Non-pigmented ciliary epithelial cell (primary cell): ENCODE results near the gene CENPT.
"Not testable (repeated sequence)": the region's sequence is repeated elsewhere in the genome, so short reads cannot be mapped to it uniquely, and the experiment has no call there.

Experiments used
- DNase-seq: peaks from one replicate; pipeline ENCODE4 v3.0.0-alpha.2; 2010; ENCODE audit warnings: low read depth

Gene CENPT

GRCh38 chr16:67873435-67874370 lies 26.2 kb upstream of the CENPT start:
- DNase-seq: no peak

- peak; percentile 30 for DNase-seq
Measured at GRCh38 chr16:67872631-67873434, 25.3 kb upstream of the CENPT start, which contains the start of gene EDC4. EDC4 (plus strand) TSS chr16:67873052; CDS start chr16:67873262, 210 bp downstream.

GRCh38 chr16:67872131-67872630 lies 24.7 kb upstream of the CENPT start:
- no peak for DNase-seq

GRCh38 chr16:67871256-67871655 lies 23.8 kb upstream of the CENPT start:
- DNase-seq: no peak

- DNase-seq: no peak
Measured at GRCh38 chr16:67869653-67870052, 22.2 kb upstream of the CENPT start.

- no peak for DNase-seq
Measured at GRCh38 chr16:67868290-67868689, 20.8 kb upstream of the CENPT start.

- DNase-seq: no peak
Measured at GRCh38 chr16:67865318-67865717, 17.8 kb upstream of the CENPT start.

- DNase-seq: no peak
Measured at GRCh38 chr16:67864594-67864993, 17.1 kb upstream of the CENPT start.

- DNase-seq: not testable (repeated sequence)
Measured at GRCh38 chr16:67864044-67864443, 16.6 kb upstream of the CENPT start.

GRCh38 chr16:67862623-67863583 lies 15.4 kb upstream of the CENPT start:
- DNase-seq: no peak

GRCh38 chr16:67861877-67862276 lies 14.4 kb upstream of the CENPT start:
- no peak for DNase-seq

- no peak for DNase-seq
Measured at GRCh38 chr16:67860589-67861398, 13.3 kb upstream of the CENPT start.

GRCh38 chr16:67858500-67858899 lies 11.0 kb upstream of the CENPT start:
- DNase-seq: no peak

GRCh38 chr16:67857547-67858233 lies 10.2 kb upstream of the CENPT start:
- peak; percentile 79 for DNase-seq

GRCh38 chr16:67856927-67857546 lies 9.5 kb upstream of the CENPT start:
- DNase-seq: no peak

- no peak for DNase-seq
Measured at GRCh38 chr16:67855789-67856188, 8.3 kb upstream of the CENPT start.

- DNase-seq: no peak
Measured at GRCh38 chr16:67853670-67854069, 6.2 kb upstream of the CENPT start.

- no peak for DNase-seq
Measured at GRCh38 chr16:67848118-67848517, 625 bp upstream of the CENPT start.

GRCh38 chr16:67846320-67847063 lies 1.0 kb downstream of the CENPT start, which contains the start of gene NUTF2:
NUTF2 (plus strand) TSS chr16:67846933; CDS start chr16:67865131, 18,198 bp downstream.
- DNase-seq: no peak
